ENCODE data around the gene SPATA4. TPM values are rescaled to one million over a fixed set of nuclear protein-coding genes. Genes with fewer than 3 reads are reported as not detected.

The SPATA4 gene
- total RNA-seq, 3 donors from 2014 or later: 0.66 to 1.3 TPM; not detected in 1

DNA sequence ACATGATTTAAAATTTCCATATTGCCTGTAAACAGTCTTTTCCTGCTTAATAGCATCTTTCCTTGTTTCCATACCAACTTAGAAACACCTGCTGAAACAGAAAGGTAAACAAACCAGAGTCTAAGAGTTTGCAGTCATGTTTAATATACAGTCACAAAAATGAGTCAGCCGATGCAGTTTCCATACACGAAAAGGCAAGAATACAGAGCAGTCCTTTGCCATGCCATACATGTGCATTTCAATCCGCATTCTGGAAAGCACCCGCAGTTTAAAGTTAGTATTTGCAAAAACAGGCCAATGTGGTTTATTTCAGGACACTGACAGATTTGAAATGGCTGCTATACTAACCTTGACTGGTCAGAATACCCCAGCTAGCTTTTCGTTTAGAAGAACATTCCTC lies 41.6 kb upstream of the SPATA4 start:
- TF ChIP-seq, protein P1, sequence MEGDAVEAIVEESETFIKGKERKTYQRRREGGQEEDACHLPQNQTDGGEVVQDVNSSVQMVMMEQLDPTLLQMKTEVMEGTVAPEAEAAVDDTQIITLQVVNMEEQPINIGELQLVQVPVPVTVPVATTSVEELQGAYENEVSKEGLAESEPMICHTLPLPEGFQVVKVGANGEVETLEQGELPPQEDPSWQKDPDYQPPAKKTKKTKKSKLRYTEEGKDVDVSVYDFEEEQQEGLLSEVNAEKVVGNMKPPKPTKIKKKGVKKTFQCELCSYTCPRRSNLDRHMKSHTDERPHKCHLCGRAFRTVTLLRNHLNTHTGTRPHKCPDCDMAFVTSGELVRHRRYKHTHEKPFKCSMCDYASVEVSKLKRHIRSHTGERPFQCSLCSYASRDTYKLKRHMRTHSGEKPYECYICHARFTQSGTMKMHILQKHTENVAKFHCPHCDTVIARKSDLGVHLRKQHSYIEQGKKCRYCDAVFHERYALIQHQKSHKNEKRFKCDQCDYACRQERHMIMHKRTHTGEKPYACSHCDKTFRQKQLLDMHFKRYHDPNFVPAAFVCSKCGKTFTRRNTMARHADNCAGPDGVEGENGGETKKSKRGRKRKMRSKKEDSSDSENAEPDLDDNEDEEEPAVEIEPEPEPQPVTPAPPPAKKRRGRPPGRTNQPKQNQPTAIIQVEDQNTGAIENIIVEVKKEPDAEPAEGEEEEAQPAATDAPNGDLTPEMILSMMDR (IDR thresholded peaks at IDR 0.05): no peak
- no peak for TF ChIP-seq POLR2A (IDR thresholded peaks at IDR 0.05)
- no peak for TF ChIP-seq POLR2AphosphoS5 (IDR thresholded peaks at IDR 0.05)
- H3K27me3 ChIP-seq: no peaks in the 10 kb centered on the region
- no peak overlapping the region for H3K4me3 ChIP-seq
- no peak overlapping the region for H3K27ac ChIP-seq
- intact Hi-C loops (cut with DNase I; ENCODE audit: low total_unique reads): no loop called here
- H3K9me3 ChIP-seq: no peaks in the 10 kb centered on the region
- no peaks in the 10 kb centered on the region for H3K4me1 ChIP-seq
- no peak for DNase-seq (ENCODE audit: low spot score in 2 of 2)
- H3K36me3 ChIP-seq: no peaks in the 10 kb centered on the region

DNA sequence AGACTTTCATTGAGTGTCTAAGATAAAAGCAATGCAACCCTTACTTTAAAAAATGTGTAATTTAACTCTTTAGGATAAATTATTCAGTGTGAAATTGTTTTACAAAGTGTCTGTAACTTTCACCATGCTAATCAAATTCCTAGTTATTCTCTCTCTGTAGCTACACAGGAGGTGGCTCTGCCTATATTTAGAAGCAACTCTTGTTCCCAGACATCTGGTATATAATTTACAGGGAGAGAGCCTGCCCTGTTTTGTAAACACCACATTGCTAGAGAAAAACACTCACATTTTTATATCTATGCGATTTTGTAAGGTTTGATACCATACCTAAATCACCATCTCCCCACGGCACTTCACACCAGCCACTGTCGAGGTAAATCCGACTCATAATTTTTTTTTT lies 35.5 kb upstream of the SPATA4 start:
- Histone ChIP-seq H3K4me3 (no peak overlapping the region), H3K36me3 (no peaks in the 10 kb centered on the region), H3K27me3 (no peaks in the 10 kb centered on the region), H3K4me1 (no peaks in the 10 kb centered on the region), H3K9me3 (no peaks in the 10 kb centered on the region), H3K27ac (no peak overlapping the region)
- no peak for TF ChIP-seq POLR2A (IDR thresholded peaks at IDR 0.05)
- TF ChIP-seq POLR2AphosphoS5 (IDR thresholded peaks at IDR 0.05): no peak
- TF ChIP-seq, protein P1 (IDR thresholded peaks at IDR 0.05): no peak
- DNase-seq (ENCODE audit: low spot score in 2 of 2): no peak
- intact Hi-C loops (cut with DNase I; ENCODE audit: low total_unique reads): no loop called here

DNA sequence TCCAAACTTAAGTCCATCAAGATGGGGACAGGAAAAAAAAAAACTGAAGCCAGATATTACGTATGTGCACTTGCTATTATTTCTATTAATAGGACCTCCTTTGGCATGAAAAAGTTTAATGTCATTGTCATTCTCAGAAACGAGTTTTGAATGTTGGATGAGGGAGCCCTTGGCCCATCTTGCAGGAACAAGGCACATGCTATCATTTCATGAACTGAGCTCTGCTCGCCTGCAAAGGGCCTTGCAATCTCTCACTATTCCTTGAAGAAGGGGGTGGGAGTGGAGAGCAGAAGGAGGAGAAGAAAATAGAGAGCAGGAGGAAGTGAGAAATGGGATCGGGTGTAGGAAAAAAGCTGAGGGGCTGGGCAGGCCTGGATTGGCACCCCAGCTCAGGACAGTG lies 34.3 kb upstream of the SPATA4 start:
- Histone ChIP-seq H3K9me3 (no peaks in the 10 kb centered on the region), H3K4me3 (no peak overlapping the region), H3K27me3 (no peaks in the 10 kb centered on the region), H3K36me3 (no peaks in the 10 kb centered on the region), H3K4me1 (no peaks in the 10 kb centered on the region), H3K27ac (no peak overlapping the region)
- intact Hi-C loops (cut with DNase I; ENCODE audit: low total_unique reads): no loop called here
- no peak for TF ChIP-seq POLR2A (IDR thresholded peaks at IDR 0.05)
- no peak for TF ChIP-seq POLR2AphosphoS5 (IDR thresholded peaks at IDR 0.05)
- TF ChIP-seq, protein P1 (IDR thresholded peaks at IDR 0.05): no peak
- no peak for DNase-seq (ENCODE audit: low spot score in 2 of 2)

DNA sequence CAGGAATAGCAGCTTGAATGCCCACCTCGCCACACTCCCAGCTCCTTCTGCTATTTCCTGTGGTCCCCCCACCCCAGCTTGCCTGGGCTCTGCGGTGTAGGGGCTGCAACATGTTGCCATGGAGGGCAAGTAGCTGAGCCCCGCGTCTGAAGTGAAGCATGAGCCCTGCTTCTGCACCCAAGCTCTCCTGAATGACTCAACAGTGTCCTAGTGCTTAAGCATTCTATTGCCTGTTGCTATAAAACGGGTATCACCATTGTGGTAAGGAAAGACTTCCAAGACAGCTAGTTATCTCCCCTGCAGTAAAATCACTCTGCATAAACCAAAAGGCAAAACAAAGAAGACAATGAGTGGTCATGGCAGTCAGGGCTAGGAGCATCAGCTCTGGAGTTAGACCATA lies 31.4 kb upstream of the SPATA4 start:
- DNase-seq (ENCODE audit: low spot score in 2 of 2): no peak
- TF ChIP-seq POLR2AphosphoS5 (IDR thresholded peaks at IDR 0.05) (no peak), POLR2A (IDR thresholded peaks at IDR 0.05) (no peak)
- TF ChIP-seq, protein P1 (IDR thresholded peaks at IDR 0.05): no peak
- Histone ChIP-seq H3K4me1 (no peaks in the 10 kb centered on the region), H3K4me3 (no peak overlapping the region), H3K27me3 (no peaks in the 10 kb centered on the region), H3K36me3 (no peaks in the 10 kb centered on the region), H3K27ac (no peak overlapping the region), H3K9me3 (no peaks in the 10 kb centered on the region)
- intact Hi-C loops (cut with DNase I; ENCODE audit: low total_unique reads): no loop called here

DNA sequence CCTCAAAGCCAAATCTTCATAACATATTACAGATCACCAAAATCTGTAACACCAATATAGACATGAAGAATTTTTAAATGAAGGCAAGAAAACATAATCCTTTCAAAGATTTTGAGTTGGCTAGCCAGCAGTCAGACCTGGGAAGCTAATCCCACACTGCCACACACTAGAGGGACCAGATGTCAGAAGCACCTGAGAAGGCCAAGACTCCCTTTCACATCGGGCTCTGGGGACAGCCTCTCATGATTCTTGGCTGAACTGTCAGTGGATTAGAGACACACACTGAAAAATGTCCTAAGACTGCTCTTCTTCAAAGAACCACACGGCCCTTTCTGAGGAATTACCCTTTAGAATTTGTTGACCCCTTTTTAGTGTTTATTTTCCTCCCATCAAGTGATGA lies 28.2 kb upstream of the SPATA4 start:
- Histone ChIP-seq H3K9me3 (no peaks in the 10 kb centered on the region), H3K4me1 (no peaks in the 10 kb centered on the region), H3K36me3 (no peaks in the 10 kb centered on the region), H3K27ac (no peak overlapping the region), H3K4me3 (no peak overlapping the region), H3K27me3 (no peaks in the 10 kb centered on the region)
- no peak for DNase-seq (ENCODE audit: low spot score in 2 of 2)
- intact Hi-C loops (cut with DNase I; ENCODE audit: low total_unique reads): no loop called here
- TF ChIP-seq POLR2A (IDR thresholded peaks at IDR 0.05) (no peak), POLR2AphosphoS5 (IDR thresholded peaks at IDR 0.05) (no peak)
- TF ChIP-seq, protein P1 (IDR thresholded peaks at IDR 0.05): no peak
